GM20000 (cell line): ENCODE data around the gene ASTN2.

Experiments
- DNase-seq: peaks from one replicate; pipeline ENCODE4 v3.0.0; 2012; ENCODE audit warnings: low spot score
- CTCF ChIP-seq: IDR thresholded peaks from 2 replicates; pipeline ENCODE4 v1.5.1; 2012; ENCODE audit warnings: mild to moderate bottlenecking, control low read depth; ENCODE audit errors: extremely low read depth, missing control alignments

The ASTN2 gene

DNA sequence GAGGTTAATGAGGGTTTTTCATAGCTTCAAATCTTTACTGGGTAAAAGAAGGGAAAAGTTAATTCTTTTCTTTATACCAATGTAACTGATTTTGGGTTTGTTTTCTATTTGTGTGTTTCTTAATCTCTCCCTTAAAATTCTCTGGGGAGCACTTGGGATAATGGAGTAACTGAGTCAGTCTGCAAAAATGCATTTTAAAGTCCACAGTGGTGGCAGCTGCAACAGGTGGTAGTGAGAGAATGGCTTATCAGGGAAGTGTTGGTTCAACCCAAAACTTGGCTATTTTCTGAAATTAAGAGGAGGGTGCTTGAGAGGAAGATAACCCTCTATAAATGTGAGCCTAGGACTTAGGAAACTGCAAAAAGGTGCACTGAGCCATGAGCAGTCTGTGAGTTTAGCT lies 39.9 kb upstream of the ASTN2 start:
- no peak for DNase-seq
- TF ChIP-seq CTCF: no peak

DNA sequence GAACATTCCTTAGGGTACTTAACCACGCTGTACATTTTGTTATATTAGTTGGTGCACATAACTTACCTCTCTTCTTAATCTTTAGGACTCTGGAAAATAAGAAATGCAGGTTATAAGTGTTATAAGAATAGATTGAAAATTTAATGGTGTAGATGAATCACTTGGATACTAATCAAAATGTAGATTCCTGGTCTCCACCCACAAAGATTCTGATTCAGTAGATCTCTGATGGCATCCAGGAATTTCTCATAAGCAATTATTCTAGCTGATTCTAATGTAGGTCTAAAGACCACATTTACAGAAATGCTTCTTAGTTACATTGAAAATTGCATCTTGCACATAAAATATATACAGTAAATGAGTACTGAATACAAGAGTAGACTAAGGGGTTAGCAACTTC lies 38.9 kb upstream of the ASTN2 start:
- TF ChIP-seq CTCF: no peak
- no peak for DNase-seq

DNA sequence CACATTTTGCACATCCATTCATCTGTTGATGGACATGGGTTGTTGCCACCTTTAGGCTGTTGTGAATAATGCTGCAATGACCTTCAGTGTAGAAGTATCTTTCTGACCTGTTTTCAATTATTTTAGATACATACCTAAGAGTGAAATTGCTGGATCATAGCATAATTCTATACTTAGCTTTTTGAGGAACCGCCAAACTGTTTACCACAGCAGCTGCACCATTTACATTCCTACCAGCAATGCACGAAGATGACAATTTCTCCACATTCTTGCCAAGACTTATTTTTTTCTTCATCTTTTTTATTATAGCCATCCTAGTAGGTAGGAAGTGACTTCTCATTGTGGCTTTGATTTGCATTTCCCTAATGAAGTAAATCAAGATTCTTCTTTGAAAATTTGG lies 36.5 kb upstream of the ASTN2 start:
- no peak for TF ChIP-seq CTCF
- no peak for DNase-seq

GRCh38 chr9:117448066-117448465 lies 33.2 kb upstream of the ASTN2 start:
- DNase-seq: no peak
- no peak for TF ChIP-seq CTCF

DNA sequence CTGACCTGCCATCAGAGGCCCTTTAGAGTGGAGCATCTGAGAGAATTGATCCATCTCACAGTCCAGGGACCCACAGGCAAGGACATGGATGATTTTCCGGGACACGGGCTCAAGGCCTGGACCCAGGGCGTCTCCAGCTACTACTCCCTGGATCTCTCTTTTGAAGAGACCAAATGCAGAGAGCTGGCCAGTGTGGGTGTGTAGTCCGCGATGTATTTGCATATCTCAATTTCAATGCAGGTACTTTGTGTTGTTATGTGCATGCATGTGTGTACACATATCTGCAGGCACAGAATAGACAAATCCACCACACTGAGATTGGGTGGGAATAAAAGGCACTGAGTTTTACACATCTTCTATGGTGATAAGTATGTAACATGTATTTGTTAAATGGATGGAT lies 30.8 kb upstream of the ASTN2 start:
- DNase-seq: no peak
- TF ChIP-seq CTCF: no peak

- no peak for DNase-seq
- no peak for TF ChIP-seq CTCF
Observed at GRCh38 chr9:117444501-117444900, 29.6 kb upstream of the ASTN2 start.

DNA sequence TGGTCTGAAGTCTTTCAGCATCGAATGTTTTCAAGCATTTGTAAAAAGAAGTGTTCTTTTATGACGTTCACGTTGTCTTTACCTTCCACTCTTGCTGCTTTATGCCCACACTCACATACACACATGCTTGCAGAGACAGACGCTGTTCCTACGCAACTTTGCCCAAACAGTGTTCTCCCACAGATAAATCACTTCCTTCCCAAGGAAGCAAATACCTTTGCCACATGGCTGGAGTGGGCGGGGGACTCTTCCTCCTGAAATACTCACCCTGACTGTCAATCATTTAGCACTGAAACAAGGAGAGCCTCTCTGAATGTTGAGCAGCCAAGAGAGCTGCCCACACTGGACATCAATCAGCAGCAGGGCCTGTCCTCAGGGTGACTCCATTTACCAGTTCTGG lies 22.4 kb upstream of the ASTN2 start:
- no peak for DNase-seq
- TF ChIP-seq CTCF: no peak
